Measurements from ENCODE around the gene TCEANC.
"Not testable (repeated sequence)": the region's sequence is repeated elsewhere in the genome, so short reads cannot be mapped to it uniquely, and the experiment has no call there.

TCEANC gene

DNA sequence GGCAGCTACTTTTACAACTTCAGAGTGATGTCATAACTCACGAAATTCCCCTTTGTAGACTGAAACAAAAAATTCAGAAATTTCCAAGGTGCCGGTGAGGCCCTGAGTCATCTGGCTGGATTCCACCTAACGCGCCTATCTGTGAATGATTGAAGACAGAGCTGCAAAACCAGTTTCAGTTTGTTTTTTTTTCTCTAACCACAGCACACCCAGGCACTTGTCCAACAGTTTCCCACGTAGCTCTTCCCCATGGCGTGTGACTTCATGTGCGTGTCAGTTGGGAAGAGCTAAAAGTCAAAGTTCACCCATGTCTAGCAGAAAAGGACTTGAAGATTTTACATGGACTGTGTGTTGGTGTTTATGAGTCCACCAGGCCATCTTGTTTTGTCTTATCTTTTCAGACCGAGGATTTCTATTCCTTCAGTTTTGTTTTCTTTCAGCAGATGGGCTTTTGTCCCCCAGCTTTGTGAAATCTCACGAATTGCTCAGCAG lies 16.4 kb downstream of the TCEANC start:
- FAIRE-seq (no peak), DNase-seq (ENCODE audit: insufficient read length, low spot score) (no peak)
- TF ChIP-seq, protein P1, sequence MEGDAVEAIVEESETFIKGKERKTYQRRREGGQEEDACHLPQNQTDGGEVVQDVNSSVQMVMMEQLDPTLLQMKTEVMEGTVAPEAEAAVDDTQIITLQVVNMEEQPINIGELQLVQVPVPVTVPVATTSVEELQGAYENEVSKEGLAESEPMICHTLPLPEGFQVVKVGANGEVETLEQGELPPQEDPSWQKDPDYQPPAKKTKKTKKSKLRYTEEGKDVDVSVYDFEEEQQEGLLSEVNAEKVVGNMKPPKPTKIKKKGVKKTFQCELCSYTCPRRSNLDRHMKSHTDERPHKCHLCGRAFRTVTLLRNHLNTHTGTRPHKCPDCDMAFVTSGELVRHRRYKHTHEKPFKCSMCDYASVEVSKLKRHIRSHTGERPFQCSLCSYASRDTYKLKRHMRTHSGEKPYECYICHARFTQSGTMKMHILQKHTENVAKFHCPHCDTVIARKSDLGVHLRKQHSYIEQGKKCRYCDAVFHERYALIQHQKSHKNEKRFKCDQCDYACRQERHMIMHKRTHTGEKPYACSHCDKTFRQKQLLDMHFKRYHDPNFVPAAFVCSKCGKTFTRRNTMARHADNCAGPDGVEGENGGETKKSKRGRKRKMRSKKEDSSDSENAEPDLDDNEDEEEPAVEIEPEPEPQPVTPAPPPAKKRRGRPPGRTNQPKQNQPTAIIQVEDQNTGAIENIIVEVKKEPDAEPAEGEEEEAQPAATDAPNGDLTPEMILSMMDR (IDR thresholded peaks at IDR 0.05; ENCODE audit: insufficient read depth, missing control alignments), result no peak

DNA sequence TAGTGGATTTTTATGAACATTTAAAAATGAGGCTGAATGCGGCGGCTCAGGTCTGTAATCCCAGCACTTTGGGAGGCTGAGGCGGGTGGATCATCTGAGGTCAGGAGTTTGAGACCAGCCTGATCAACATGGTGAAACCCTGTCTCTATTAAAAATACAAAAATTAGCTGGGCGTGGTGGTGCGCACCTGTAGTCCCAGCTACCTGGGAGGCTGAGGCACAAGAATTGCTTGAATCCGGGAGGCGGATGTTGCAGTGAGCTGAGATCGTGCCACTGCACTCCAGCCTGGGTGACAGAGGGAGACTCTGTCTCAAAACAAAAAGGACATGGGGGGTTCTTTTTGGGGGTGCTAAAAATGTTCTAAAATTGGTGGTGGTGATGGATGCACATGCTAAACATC lies 16.8 kb downstream of the TCEANC start:
- DNase-seq (ENCODE audit: insufficient read length, low spot score); FAIRE-seq: not testable (repeated sequence)

DNA sequence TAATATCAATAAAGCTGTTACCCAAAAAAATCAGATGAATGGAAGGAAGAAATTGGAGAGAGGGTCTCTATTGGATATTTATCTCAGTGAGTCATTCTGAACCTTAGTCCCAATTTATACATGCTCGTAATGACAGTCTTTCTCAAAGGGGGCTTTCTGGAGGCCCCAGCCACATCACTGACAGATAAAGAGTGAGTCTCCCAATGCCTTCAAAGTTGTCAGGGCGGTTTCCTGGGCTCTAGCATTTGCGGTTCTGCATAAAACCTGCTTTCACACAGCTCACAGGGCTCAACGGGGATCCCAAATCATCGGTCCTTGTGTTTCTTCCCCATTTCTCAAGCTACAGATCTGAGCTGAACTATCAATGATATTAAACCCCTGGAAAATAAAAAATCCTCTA lies 17.3 kb downstream of the TCEANC start:
- no peak for DNase-seq (ENCODE audit: insufficient read length, low spot score)
- TF ChIP-seq, protein P1 (IDR thresholded peaks at IDR 0.05; ENCODE audit: insufficient read depth, missing control alignments), result no peak
- no peak for FAIRE-seq

DNA sequence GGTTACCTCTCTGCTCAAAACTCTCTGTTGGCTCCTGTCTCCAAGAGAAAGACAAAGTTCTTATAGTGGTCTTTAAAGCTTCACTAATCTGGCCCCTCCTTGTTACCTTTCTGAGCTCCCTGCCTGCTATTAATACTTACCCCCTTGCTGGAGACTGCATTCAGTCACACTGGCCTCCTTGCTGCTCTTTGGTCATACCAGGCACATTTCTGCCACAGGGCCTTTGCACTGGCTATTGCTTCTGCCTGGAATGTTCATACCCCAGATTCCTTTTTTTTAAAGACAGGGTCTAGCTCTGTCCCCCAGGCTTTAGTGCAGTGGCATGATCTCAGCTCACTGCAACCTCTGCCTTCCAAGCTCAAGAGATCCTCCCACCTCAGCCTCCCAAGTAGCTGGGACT lies 20.1 kb downstream of the TCEANC start:
- TF ChIP-seq, protein P1 (IDR thresholded peaks at IDR 0.05; ENCODE audit: insufficient read depth, missing control alignments), result no peak
- no peak for FAIRE-seq

DNA sequence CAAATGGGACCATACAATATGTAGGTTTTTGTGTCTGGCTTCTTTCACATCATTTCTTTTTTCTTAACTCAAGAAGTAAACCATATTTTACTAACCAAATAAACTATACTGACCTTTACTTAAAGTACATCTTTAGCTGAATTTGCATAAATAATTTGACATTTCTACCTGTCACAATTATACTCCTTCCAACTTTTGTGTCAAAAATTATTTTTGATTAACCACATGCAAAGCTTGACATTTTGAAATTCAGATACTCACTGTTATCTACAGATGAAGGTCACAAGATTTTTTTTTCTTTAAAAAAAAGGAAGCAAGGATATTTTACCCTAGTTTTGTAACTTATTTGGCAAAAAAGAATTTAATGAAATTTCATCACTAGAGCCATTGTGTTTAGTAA lies 23.9 kb downstream of the TCEANC start:
- DNase-seq (ENCODE audit: insufficient read length, low spot score) (no peak), FAIRE-seq (no peak)
- TF ChIP-seq, protein P1 (IDR thresholded peaks at IDR 0.05; ENCODE audit: insufficient read depth, missing control alignments), result no peak

More for the DNA sequence above, 20.1 kb downstream of the TCEANC start:
- DNase-seq (ENCODE audit: insufficient read length, low spot score), result no peak

DNA sequence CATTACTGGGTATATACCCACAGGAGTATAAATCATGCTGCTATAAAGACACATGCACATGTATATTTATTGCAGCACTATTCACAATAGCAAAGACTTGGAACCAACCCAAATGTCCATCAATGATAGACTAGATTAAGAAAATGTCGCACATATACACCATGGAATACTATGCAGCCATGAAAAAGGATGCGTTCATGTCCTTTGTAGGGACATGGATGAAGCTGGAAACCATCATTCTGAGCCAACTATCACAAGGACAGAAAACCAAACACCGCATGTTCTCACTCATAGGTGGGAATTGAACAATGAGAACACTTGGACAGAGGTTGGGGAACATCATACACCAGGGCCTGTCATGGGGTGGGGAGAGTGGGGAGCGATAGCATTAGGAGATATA lies 26.8 kb downstream of the TCEANC start:
- DNase-seq (ENCODE audit: insufficient read length, low spot score); FAIRE-seq: not testable (repeated sequence)

DNA sequence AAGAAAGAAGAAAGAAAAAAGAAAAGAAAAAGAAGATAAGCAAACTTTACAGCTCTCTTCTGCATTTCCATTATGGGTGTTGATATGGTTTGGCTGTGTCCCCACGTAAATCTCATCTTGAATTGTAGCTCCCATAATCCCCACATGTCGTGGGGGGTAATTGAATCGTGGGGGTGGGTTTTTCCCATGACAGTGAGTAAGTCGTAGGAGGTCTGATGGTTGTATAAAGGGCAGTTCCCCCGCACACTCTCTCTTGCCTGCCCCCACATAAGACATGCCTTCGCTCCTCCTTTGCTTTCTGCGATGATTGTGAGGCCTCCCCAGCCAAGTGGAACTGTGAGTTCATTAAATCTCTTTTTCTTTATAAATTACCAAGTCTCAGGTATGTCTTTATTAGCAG lies 28.7 kb downstream of the TCEANC start:
- TF ChIP-seq, protein P1 (IDR thresholded peaks at IDR 0.05; ENCODE audit: insufficient read depth, missing control alignments), result no peak
- FAIRE-seq, result no peak
- no peak for DNase-seq (ENCODE audit: insufficient read length, low spot score)

DNA sequence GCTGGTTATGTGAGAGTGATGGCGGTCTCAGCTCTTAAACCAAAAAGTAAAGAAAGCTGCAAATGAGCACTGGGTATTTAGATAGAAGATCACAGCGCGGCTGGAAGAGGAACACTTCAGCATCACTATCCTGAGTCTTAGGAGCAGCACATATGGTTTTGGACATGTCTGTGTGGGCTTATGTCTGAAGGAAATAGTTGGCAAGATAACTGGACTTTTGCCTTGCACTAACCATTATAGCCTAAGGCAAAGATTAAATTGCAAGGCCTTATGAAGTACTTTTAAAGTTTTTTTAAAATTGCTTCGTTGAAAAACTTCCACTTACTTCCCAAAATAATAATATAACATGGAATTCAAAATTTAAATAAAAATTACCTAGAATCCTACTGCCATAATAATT lies 31.4 kb downstream of the TCEANC start:
- TF ChIP-seq, protein P1 (IDR thresholded peaks at IDR 0.05; ENCODE audit: insufficient read depth, missing control alignments), result no peak
- DNase-seq (ENCODE audit: insufficient read length, low spot score) (no peak), FAIRE-seq (no peak)
